GM03348 (cell line): ENCODE measurements around the gene PDHX.
A peak's percentile ranks its signal among the peaks of the same experiment; 100 is the strongest.

Experiments used
- DNase-seq: peaks from one replicate; pipeline ENCODE4 v3.0.0; 2012; ENCODE audit warnings: low spot score

Gene PDHX

GRCh38 chr11:34990916-34991315 lies 74.5 kb downstream of the PDHX start:
- DNase-seq: no peak

GRCh38 chr11:34994854-34995253 lies 78.4 kb downstream of the PDHX start:
- no peak for DNase-seq

- DNase-seq: no peak
Measured at GRCh38 chr11:34996958-34997357, 80.5 kb downstream of the PDHX start.

- DNase-seq: peak; percentile 39
Measured at GRCh38 chr11:34997952-34998528, 81.6 kb downstream of the PDHX start.

- DNase-seq: no peak
Measured at GRCh38 chr11:34999453-34999852, 83.0 kb downstream of the PDHX start.

GRCh38 chr11:35003186-35003585 lies 86.8 kb downstream of the PDHX start:
- no peak for DNase-seq

GRCh38 chr11:35003658-35004057 lies 87.2 kb downstream of the PDHX start:
- no peak for DNase-seq

GRCh38 chr11:35005141-35005780 lies 88.8 kb downstream of the PDHX start:
- no peak for DNase-seq

GRCh38 chr11:35006389-35007128 lies 90.1 kb downstream of the PDHX start:
- DNase-seq: no peak

GRCh38 chr11:35007277-35007676 lies 90.9 kb downstream of the PDHX start:
- DNase-seq: no peak

GRCh38 chr11:35009191-35009943 lies 92.9 kb downstream of the PDHX start:
- peak; percentile 69 for DNase-seq

GRCh38 chr11:35009944-35010342 lies 93.5 kb downstream of the PDHX start:
- no peak for DNase-seq

GRCh38 chr11:35010654-35011053 lies 94.2 kb downstream of the PDHX start:
- DNase-seq: no peak

GRCh38 chr11:35011389-35011788 lies 95.0 kb downstream of the PDHX start:
- DNase-seq: peak; percentile 53

GRCh38 chr11:35011944-35012343 lies 95.5 kb downstream of the PDHX start:
- DNase-seq: no peak

- DNase-seq: no peak
Measured at GRCh38 chr11:35012467-35013191, 96.2 kb downstream of the PDHX start.

GRCh38 chr11:35013514-35014233 lies 97.3 kb downstream of the PDHX start:
- DNase-seq: no peak

- DNase-seq: peak; percentile 80
Measured at GRCh38 chr11:35014346-35014745, 97.9 kb downstream of the PDHX start.

- DNase-seq: no peak
Measured at GRCh38 chr11:35015621-35016387, 99.4 kb downstream of the PDHX start.

GRCh38 chr11:35016916-35017315 lies 100.5 kb downstream of the PDHX start:
- no peak for DNase-seq
